Liver (tissue), 9 donors: ENCODE measurements around the gene IDH3A. TPM values are rescaled to one million over a fixed set of nuclear protein-coding genes. Genes with fewer than 3 reads are reported as not detected.

Source experiments
- DNase-seq: peaks from one replicate; pipeline ENCODE4 v3.0.0-alpha.2; 2017; ENCODE audit warnings: low spot score
- H3K27ac ChIP-seq, 2 donors: one replicate each; pipeline ENCODE4 v1.7.0; 2013; ENCODE audit warnings: inconsistent platforms in 2 of 2, low read length in 2 of 2, control low read depth in 1 of 2, low read depth in 1 of 2, mild to moderate bottlenecking in 1 of 2
- H3K27me3 ChIP-seq, 4 donors: one replicate each; pipeline versions ENCODE4 v1.6.1 to v1.7.0; 2013; ENCODE audit warnings: low read length in 3 of 4, inconsistent platforms in 1 of 4, mild to moderate bottlenecking in 1 of 4, moderate library complexity in 1 of 4; ENCODE audit not compliant: control insufficient read depth in 4 of 4, insufficient read depth in 4 of 4
- H3K36me3 ChIP-seq, 4 donors: one replicate each; pipeline versions ENCODE4 v1.6.1 to v1.7.0; 2013; ENCODE audit warnings: low read length in 3 of 4, mild to moderate bottlenecking in 3 of 4, low read depth in 1 of 4, moderate library complexity in 1 of 4; ENCODE audit not compliant: control insufficient read depth in 4 of 4, insufficient read depth in 3 of 4
- H3K4me1 ChIP-seq, 4 donors: one replicate each; pipeline versions ENCODE4 v1.6.1 to v1.7.0; 2013; ENCODE audit warnings: low read length in 3 of 4, mild to moderate bottlenecking in 3 of 4, moderate library complexity in 1 of 4; ENCODE audit not compliant: control insufficient read depth in 4 of 4, insufficient read depth in 4 of 4
- H3K4me3 ChIP-seq, 3 donors: one replicate each; pipeline versions ENCODE4 v1.6.1 to v1.7.0; 2013; ENCODE audit warnings: low read length in 3 of 3, control low read depth in 1 of 3, low read depth in 1 of 3, mild to moderate bottlenecking in 1 of 3
- H3K9ac ChIP-seq, 2 donors: one replicate each; pipeline ENCODE4 v1.7.0; 2013; ENCODE audit warnings: low read length in 2 of 2, mild to moderate bottlenecking in 2 of 2, moderate library complexity in 2 of 2, control low read depth in 1 of 2, low read depth in 1 of 2
- H3K9me3 ChIP-seq, 4 donors: one replicate each; pipeline versions ENCODE4 v1.6.1 to v1.7.0; 2013; ENCODE audit warnings: low read length in 3 of 4; ENCODE audit not compliant: control insufficient read depth in 4 of 4
- EGR1 ChIP-seq, 2 donors: IDR thresholded peaks; 2 replicates each; pipeline ENCODE4 v1.6.1; 2016 to 2018; ENCODE audit warnings: antibody characterized with exemption in 2 of 2, low read depth in 2 of 2
- FOXA1 ChIP-seq: IDR thresholded peaks from 2 replicates; pipeline ENCODE4 v1.6.1; 2016; ENCODE audit warnings: antibody characterized with exemption
- FOXA2 ChIP-seq: IDR thresholded peaks from 2 replicates; pipeline ENCODE4 v1.6.1; 2016; ENCODE audit warnings: antibody characterized with exemption
- GABPA ChIP-seq, 2 donors: IDR thresholded peaks in 1 of 2; conservative IDR thresholded peaks in 1 of 2; 2 replicates each; pipeline ENCODE4 v1.6.1; 2016; ENCODE audit warnings: antibody characterized with exemption in 2 of 2, mild to moderate bottlenecking in 1 of 2, moderate library complexity in 1 of 2
- HNF4A ChIP-seq, 2 donors: conservative IDR thresholded peaks; 2 replicates each; pipeline ENCODE4 v1.6.1; 2016; ENCODE audit warnings: antibody characterized with exemption in 2 of 2, mild to moderate bottlenecking in 2 of 2
- HNF4G ChIP-seq: IDR thresholded peaks from 2 replicates; pipeline ENCODE4 v1.6.1; 2016; ENCODE audit warnings: antibody characterized with exemption
- JUND ChIP-seq, 2 donors: IDR thresholded peaks; 2 replicates each; pipeline ENCODE4 v1.6.1; 2016; ENCODE audit warnings: antibody characterized with exemption in 2 of 2
- NR2F2 ChIP-seq: IDR thresholded peaks from 2 replicates; pipeline ENCODE4 v1.6.1; 2016; ENCODE audit warnings: antibody characterized with exemption
- RAD21 ChIP-seq, 2 donors: IDR thresholded peaks; 2 replicates each; pipeline ENCODE4 v1.6.1; 2016; ENCODE audit warnings: antibody characterized with exemption in 2 of 2, mild to moderate bottlenecking in 2 of 2
- RXRA ChIP-seq, 2 donors: IDR thresholded peaks; 2 replicates each; pipeline ENCODE4 v1.6.1; 2017 to 2018; ENCODE audit warnings: antibody characterized with exemption in 2 of 2, mild to moderate bottlenecking in 1 of 2
- SP1 ChIP-seq: IDR thresholded peaks from 2 replicates; pipeline ENCODE4 v1.6.1; 2018; ENCODE audit warnings: antibody characterized with exemption, mild to moderate bottlenecking
- TAF1 ChIP-seq: conservative IDR thresholded peaks from 2 replicates; pipeline ENCODE4 v1.6.1; 2016; ENCODE audit warnings: antibody characterized with exemption, mild to moderate bottlenecking
- YY1 ChIP-seq: IDR thresholded peaks from 2 replicates; pipeline ENCODE4 v1.6.1; 2016; ENCODE audit warnings: antibody characterized with exemption, mild to moderate bottlenecking
- WGBS: extraction: QIAGEN DNeasy Blood & Tissue Kit; methylation state at CpG from one replicate; pipeline ENCODE4 v1.1.7; 2013; 5-methylcytosine and 5-hydroxymethylcytosine counted together
- polyA plus RNA-seq, 2 donors: library from polyadenylated mRNA; stranded (reverse) in 1 of 2; unstranded in 1 of 2; fragments of 200-250 nt in 1 of 2; fragments of >200 nt in 1 of 2; fragmentation: Nextera tagmentation in 1 of 2; extraction: Ambion mirVana in 1 of 2; gene quantifications; one replicate each; pipeline versions ENCODE4 v1.2.1 to v1.2.3, GENCODE V29; 2013 to 2015
- total RNA-seq, 2 donors: library from RNA; depleted of rRNA; stranded (reverse); fragments of >200 nt; gene quantifications; one replicate each; pipeline ENCODE4 v1.2.3, GENCODE V29; 2014
- TF ChIP-seq, protein P1 (sequence below): IDR thresholded peaks from 2 replicates; pipeline ENCODE4 v1.6.1; 2016; ENCODE audit warnings: antibody characterized with exemption
- TF ChIP-seq, protein P2 (sequence below): IDR thresholded peaks from 2 replicates; pipeline ENCODE4 v1.6.1; 2016; ENCODE audit warnings: antibody characterized with exemption
- TF ChIP-seq, protein P3 (sequence below): IDR thresholded peaks from 2 replicates; pipeline ENCODE4 v1.6.1; 2016; ENCODE audit warnings: antibody characterized with exemption
- TF ChIP-seq, protein P4 (sequence below): fragments of 150-350 bp; IDR thresholded peaks from 2 replicates; pipeline ENCODE4 v1.5.1; 2017; ENCODE audit warnings: improper control_type of control experiment, low read depth, low read length; ENCODE audit not compliant: missing input control
- TF ChIP-seq, protein P5 (sequence below): IDR thresholded peaks from 2 replicates; pipeline ENCODE4 v1.6.1; 2016; ENCODE audit warnings: antibody characterized with exemption, mild to moderate bottlenecking
- donor health status: healthy.
- donor health status: healthy.
- donor health status: healthy.
- donor health status: healthy.
- donor health status: healthy.

IDH3A gene
- total and polyA plus RNA-seq, 4 donors: 13.5 to 51.7 (median 24.0) TPM

DNA sequence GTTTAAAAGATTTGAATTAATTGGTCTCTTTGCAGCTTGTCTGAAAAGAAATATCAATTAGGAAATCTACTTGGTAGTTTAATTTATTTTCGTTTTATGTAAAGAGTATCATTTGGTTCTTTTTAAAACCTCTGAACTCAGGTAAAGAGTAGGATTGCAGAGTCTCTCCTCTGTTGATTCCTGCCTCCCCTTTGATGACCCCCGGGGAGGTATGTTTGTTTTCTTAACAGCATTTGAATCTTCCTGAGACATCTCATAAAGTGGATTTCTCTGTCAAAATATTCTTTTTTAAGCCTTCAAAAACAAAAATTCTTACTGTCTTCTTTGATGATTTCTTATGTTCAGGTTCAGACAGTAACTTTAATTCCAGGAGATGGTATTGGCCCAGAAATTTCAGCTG is 8.0 kb downstream of the IDH3A start (continued):
- TF ChIP-seq, protein P1, sequence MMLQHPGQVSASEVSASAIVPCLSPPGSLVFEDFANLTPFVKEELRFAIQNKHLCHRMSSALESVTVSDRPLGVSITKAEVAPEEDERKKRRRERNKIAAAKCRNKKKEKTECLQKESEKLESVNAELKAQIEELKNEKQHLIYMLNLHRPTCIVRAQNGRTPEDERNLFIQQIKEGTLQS: no peak
- TF ChIP-seq SP1 (no peak), HNF4G (no peak), FOXA1 (no peak), TAF1 (no peak), FOXA2 (no peak), JUND (IDR thresholded peaks at IDR 0.05) (no peak), RXRA (IDR thresholded peaks at IDR 0.05) (no peak)
- TF ChIP-seq, protein P2, sequence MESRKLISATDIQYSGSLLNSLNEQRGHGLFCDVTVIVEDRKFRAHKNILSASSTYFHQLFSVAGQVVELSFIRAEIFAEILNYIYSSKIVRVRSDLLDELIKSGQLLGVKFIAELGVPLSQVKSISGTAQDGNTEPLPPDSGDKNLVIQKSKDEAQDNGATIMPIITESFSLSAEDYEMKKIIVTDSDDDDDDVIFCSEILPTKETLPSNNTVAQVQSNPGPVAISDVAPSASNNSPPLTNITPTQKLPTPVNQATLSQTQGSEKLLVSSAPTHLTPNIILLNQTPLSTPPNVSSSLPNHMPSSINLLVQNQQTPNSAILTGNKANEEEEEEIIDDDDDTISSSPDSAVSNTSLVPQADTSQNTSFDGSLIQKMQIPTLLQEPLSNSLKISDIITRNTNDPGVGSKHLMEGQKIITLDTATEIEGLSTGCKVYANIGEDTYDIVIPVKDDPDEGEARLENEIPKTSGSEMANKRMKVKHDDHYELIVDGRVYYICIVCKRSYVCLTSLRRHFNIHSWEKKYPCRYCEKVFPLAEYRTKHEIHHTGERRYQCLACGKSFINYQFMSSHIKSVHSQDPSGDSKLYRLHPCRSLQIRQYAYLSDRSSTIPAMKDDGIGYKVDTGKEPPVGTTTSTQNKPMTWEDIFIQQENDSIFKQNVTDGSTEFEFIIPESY: no peak

DNA sequence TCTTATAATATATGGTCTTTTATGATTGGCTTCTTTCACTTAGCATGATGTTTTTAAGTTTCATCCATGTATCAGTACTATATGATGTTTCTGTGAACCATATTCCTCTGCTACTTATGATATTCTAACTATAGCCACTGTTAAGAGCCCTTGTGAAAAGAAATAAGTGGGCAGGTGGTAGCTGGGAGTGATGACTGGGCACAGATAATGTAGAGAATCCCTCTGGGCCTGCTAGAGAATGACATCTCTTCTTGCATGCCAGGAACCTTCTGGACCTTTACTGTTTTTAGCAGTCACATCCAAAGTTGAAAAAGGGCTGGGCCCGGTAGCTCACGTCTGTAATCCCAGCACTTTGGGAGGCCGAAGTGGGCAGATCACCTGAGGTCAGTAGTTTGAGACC is 10.2 kb downstream of the IDH3A start:
- peaks cover 19 to 35% (median 26%) of the 10 kb centered on the region in 4 donors for H3K36me3 ChIP-seq
- no peaks in the 10 kb centered on the region for H3K4me1 ChIP-seq
- H3K9me3 ChIP-seq: no peaks in the 10 kb centered on the region
- no peak overlapping the region for H3K27ac ChIP-seq
- no peaks in the 10 kb centered on the region for H3K27me3 ChIP-seq
- 96% methylated on average over 3 of the region's 3 CpGs for WGBS
- TF ChIP-seq RAD21 (IDR thresholded peaks at IDR 0.05) (no peak), GABPA (IDR thresholded peaks at IDR 0.05 in 1 of 2, conservative IDR thresholded peaks at IDR 0.05 in 1 of 2) (no peak)
- H3K9ac ChIP-seq: no peak overlapping the region
- DNase-seq: no peak
- no peak overlapping the region for H3K4me3 ChIP-seq

DNA sequence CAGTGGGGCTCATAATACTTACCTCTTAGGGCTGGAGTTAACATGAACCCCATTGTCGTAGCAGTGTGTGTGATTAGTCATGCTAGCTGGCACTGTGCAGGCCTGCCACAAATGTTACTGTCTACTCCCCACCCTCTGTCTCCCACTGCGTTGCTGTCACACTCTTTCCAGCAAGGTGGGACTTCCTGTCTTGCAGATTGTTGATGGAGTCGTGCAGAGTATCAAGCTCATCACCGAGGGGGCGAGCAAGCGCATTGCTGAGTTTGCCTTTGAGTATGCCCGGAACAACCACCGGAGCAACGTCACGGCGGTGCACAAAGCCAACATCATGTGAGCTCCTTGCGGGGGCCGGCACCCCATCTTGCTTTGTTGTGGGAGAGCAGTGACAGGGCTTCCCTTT is 12.9 kb downstream of the IDH3A start:
- Histone ChIP-seq H3K4me1 (no peaks in the 10 kb centered on the region), H3K9me3 (no peaks in the 10 kb centered on the region), H3K9ac (no peak overlapping the region), H3K36me3 (peaks cover 19 to 52% (median 36%) of the 10 kb centered on the region in 4 donors), H3K27ac (no peak overlapping the region), H3K27me3 (no peaks in the 10 kb centered on the region), H3K4me3 (no peak overlapping the region)
- TF ChIP-seq RAD21 (IDR thresholded peaks at IDR 0.05) (no peak), SP1 (no peak), NR2F2 (no peak), JUND (IDR thresholded peaks at IDR 0.05) (no peak), YY1 (no peak), GABPA (IDR thresholded peaks at IDR 0.05 in 1 of 2, conservative IDR thresholded peaks at IDR 0.05 in 1 of 2) (no peak), TAF1 (no peak), RXRA (IDR thresholded peaks at IDR 0.05) (no peak), HNF4G (no peak), HNF4A (conservative IDR thresholded peaks at IDR 0.05) (no peak), EGR1 (IDR thresholded peaks at IDR 0.05; ENCODE audit: low read depth in 2 of 2) (no peak), FOXA2 (no peak), FOXA1 (no peak)
- TF ChIP-seq, protein P1: no peak
- TF ChIP-seq, protein P2: no peak
- TF ChIP-seq, protein P3, sequence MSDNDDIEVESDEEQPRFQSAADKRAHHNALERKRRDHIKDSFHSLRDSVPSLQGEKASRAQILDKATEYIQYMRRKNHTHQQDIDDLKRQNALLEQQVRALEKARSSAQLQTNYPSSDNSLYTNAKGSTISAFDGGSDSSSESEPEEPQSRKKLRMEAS: no peak
- TF ChIP-seq, protein P4, sequence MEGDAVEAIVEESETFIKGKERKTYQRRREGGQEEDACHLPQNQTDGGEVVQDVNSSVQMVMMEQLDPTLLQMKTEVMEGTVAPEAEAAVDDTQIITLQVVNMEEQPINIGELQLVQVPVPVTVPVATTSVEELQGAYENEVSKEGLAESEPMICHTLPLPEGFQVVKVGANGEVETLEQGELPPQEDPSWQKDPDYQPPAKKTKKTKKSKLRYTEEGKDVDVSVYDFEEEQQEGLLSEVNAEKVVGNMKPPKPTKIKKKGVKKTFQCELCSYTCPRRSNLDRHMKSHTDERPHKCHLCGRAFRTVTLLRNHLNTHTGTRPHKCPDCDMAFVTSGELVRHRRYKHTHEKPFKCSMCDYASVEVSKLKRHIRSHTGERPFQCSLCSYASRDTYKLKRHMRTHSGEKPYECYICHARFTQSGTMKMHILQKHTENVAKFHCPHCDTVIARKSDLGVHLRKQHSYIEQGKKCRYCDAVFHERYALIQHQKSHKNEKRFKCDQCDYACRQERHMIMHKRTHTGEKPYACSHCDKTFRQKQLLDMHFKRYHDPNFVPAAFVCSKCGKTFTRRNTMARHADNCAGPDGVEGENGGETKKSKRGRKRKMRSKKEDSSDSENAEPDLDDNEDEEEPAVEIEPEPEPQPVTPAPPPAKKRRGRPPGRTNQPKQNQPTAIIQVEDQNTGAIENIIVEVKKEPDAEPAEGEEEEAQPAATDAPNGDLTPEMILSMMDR: no peak
- TF ChIP-seq, protein P5, sequence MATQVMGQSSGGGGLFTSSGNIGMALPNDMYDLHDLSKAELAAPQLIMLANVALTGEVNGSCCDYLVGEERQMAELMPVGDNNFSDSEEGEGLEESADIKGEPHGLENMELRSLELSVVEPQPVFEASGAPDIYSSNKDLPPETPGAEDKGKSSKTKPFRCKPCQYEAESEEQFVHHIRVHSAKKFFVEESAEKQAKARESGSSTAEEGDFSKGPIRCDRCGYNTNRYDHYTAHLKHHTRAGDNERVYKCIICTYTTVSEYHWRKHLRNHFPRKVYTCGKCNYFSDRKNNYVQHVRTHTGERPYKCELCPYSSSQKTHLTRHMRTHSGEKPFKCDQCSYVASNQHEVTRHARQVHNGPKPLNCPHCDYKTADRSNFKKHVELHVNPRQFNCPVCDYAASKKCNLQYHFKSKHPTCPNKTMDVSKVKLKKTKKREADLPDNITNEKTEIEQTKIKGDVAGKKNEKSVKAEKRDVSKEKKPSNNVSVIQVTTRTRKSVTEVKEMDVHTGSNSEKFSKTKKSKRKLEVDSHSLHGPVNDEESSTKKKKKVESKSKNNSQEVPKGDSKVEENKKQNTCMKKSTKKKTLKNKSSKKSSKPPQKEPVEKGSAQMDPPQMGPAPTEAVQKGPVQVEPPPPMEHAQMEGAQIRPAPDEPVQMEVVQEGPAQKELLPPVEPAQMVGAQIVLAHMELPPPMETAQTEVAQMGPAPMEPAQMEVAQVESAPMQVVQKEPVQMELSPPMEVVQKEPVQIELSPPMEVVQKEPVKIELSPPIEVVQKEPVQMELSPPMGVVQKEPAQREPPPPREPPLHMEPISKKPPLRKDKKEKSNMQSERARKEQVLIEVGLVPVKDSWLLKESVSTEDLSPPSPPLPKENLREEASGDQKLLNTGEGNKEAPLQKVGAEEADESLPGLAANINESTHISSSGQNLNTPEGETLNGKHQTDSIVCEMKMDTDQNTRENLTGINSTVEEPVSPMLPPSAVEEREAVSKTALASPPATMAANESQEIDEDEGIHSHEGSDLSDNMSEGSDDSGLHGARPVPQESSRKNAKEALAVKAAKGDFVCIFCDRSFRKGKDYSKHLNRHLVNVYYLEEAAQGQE: no peak
- 95% methylated on average over 13 of the region's 13 CpGs for WGBS
- DNase-seq: no peak
